Smooth muscle cell of bladder (primary cell): ENCODE data around the gene IFNAR1. TPM values are rescaled to one million over a fixed set of nuclear protein-coding genes. Genes with fewer than 3 reads are reported as not detected.

Source experiments
- total RNA-seq: library from RNA; depleted of rRNA; stranded (reverse); fragments of >200 nt; gene quantifications from 2 replicates; pipeline ENCODE4 v1.2.3, GENCODE V29; 2014

IFNAR1 gene
- 10.1 and 15.9 TPM in 2 replicates for total RNA-seq

DNA sequence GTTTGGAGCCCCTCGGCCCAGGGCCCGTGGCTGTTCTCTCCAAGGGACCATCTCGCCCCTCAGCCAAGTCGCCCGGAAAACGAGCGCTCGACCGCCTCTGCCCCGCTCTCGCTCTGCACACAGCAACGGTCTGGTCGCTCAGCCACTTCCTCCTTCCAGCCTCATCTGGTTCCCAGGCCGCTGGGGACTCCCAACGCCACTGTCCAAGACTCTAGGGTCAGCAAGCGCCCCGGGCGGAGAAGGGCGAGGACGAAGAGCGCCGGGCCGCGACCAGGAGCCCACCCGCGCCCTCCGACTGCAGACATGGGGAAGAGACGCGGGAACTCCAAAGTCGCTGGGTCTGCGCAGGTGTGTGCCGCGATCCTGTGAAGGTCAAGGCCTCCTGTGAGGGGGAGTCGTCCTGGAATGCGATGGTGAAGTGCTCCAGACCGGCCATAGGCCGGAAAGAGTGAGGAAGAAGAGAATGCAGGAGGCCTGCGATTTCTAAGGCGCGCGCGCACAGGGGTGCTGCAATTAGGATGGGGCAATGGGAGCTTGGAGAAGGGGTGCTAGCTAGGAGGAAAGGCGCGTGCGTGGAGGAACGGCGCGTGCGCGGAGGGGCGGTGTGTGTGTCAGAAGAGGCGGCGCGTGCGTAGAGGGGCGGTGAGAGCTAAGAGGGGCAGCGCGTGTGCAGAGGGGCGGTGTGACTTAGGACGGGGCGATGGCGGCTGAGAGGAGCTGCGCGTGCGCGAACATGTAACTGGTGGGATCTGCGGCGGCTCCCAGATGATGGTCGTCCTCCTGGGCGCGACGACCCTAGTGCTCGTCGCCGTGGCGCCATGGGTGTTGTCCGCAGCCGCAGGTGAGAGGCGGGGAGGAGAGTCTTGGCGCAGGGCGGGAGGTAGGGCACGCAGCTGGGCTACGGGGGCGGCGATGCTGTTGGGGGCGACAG is at the start of gene IFNAR1:
IFNAR1 (plus strand) TSS at position 680 of the 931 bp plus-strand sequence; CDS start at position 766, 86 bp downstream.

DNA sequence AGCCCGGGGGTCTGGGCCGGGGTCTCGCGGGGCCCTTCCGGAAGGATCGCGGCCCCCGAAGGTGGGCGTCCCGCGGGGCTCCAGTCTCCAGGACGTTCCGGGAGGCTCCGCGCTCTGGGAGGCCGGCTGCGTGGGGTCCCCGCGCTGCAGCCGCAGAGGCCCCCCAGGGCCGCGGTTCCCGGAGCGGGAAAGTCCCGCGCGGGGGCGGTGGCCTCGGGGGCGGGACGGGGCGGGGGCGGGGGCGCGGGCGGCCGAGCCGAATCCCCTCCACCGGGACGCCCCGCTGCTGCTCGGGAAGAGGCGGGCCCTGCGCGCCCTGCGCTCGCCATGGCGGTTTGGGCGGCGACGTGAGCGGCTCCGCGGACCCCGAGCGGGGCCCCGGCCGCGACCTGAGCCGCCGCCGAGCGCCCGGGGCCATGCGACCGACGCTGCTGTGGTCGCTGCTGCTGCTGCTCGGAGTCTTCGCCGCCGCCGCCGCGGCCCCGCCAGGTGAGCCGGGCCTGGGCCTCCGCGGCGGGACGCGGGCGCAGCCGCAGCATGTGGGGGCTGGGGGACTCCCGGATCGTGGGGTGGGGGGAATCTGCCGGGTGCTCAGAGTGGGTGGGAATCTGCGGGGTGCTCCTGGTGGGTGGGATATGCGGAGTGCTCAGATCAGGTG is 78.5 kb downstream of the IFNAR1 start, which contains the start of gene IFNGR2:
IFNGR2 (plus strand) TSS at position 286 of the 658 bp plus-strand sequence; CDS start at position 417, 131 bp downstream.

Other genes with a start within 250 kb of the IFNAR1 start
- 3.4 and 5.2 TPM in 2 replicates for gene IFNAR2, start 95.0 kb upstream of the IFNAR1 start, total RNA-seq
- 67.6 and 67.7 TPM in 2 replicates for gene IL10RB, start 58.6 kb upstream of the IFNAR1 start, total RNA-seq
- gene IFNGR2, start 78.4 kb downstream of the IFNAR1 start, total RNA-seq: 51.2 and 69.2 TPM in 2 replicates
- gene TMEM50B, start 155.0 kb downstream of the IFNAR1 start, total RNA-seq: 22.0 and 32.1 TPM in 2 replicates
- gene DNAJC28, start 166.7 kb downstream of the IFNAR1 start, total RNA-seq: 1.4 and 1.5 TPM in 2 replicates
- 39.4 and 43.0 TPM in 2 replicates for gene GART, start 217.1 kb downstream of the IFNAR1 start, total RNA-seq
- 104 and 115 TPM in 2 replicates for gene SON, start 218.1 kb downstream of the IFNAR1 start, total RNA-seq